Left lung (tissue), 10 donors: ENCODE measurements around the gene BCO2. TPM values are rescaled to one million over a fixed set of nuclear protein-coding genes. Genes with fewer than 3 reads are reported as not detected.

Experiments
- ATAC-seq: fragments of 200-7000 bp; cut with Tn5 transposase; one replicate; pipeline ENCODE4 v1.9.1; 2020; ENCODE audit warnings: moderate library complexity
- DNase-seq, 4 donors: peaks; one replicate each; pipeline ENCODE4 v3.0.0-alpha.2; 2013 to 2020
- H3K27ac ChIP-seq, 2 donors: fragments of 200-600 bp; sonication (generic) in 1 of 2; one replicate each; pipeline versions ENCODE4 v1.5.0 to v1.8.0; 2020 to 2021
- H3K27me3 ChIP-seq, 2 donors: fragments of 200-600 bp; sonication (generic) in 1 of 2; one replicate each; pipeline versions ENCODE4 v1.5.0 to v1.8.0; 2020 to 2021
- H3K36me3 ChIP-seq, 2 donors: fragments of 200-600 bp; sonication (generic) in 1 of 2; one replicate each; pipeline versions ENCODE4 v1.5.0 to v1.8.0; 2020 to 2021
- H3K4me1 ChIP-seq, 2 donors: fragments of 200-600 bp; one replicate each; pipeline ENCODE4 v1.8.0; 2021
- H3K4me3 ChIP-seq, 2 donors: fragments of 200-600 bp; sonication (generic) in 1 of 2; one replicate each; pipeline versions ENCODE4 v1.5.0 to v1.8.0; 2020 to 2021; ENCODE audit warnings: mild to moderate bottlenecking in 1 of 2
- H3K9me3 ChIP-seq, 2 donors: fragments of 200-600 bp; sonication (generic) in 1 of 2; one replicate each; pipeline versions ENCODE4 v1.5.0 to v1.8.0; 2020 to 2021
- intact Hi-C, 2 donors: fragments of 100-400 bp; cut with DNase I; formaldehyde crosslinking; loops; one replicate each; pipeline versions ENCODE4 v1.11.2 to v1.14.2; 2022
- polyA plus RNA-seq, 6 donors: library from polyadenylated mRNA; unstranded; fragments of 120-200 nt; gene quantifications; one replicate each; pipeline ENCODE4 v1.2.1, GENCODE V29; 2013; ENCODE audit not compliant: insufficient read length in 6 of 6
- total RNA-seq, 2 donors: library from RNA; stranded (reverse); fragmentation: NEBNext Ultra II Directional; extraction: Animal tissue kit (Norgen Biotek cat#: 25700); gene quantifications; one replicate each; pipeline ENCODE4 v1.2.1, GENCODE V29; 2021
- TF ChIP-seq, protein P1 (sequence below), 2 donors: fragments of 200-600 bp; sonication (generic) in 1 of 2; IDR thresholded peaks; one replicate each; pipeline versions ENCODE4 v1.5.0 to v1.8.0; 2021; ENCODE audit warnings: antibody characterized with exemption in 2 of 2
- donor health status: DM: no; HTN: yes; CAD: no.
- donor health status: DM: no; HTN: no; CAD: no.

The BCO2 gene
- total and polyA plus RNA-seq, 8 donors, result 3.3 to 11.8 (median 9.4) TPM

DNA sequence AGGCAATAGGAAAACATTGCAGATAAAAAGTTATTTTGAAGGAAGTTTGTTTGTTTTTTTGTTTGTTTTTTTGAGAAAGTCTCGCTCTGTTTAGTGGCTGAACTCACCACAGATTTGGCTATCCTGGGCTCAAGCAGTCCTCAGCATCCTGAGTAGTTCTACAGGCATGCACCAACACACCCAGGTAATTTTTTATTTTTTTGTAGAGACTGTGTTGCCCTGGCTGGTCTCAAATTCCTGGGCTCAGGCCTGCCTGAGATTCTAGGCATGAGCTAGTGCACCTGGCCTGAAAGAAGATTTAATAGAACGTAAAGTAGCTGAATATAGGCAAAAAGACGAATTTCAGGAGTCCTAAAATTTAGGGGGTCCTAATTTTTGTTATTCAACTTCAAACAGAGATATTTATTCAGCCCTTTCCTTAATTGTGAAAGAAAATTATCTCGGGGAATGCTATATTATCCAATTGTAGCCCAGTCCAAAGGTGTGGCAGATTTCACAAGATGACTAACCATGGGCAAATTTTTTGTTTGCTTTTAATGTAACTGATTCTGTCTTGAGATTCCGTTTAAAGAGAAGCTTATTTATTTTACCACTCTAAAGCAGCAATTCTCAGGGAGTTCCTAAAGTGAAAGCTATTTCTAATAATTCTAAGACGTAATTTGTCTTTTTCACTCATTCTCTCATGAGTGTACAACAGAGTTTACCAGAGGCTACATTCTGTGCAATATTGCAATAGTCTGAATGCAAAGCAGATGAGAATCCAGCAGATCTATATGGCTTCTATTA lies 12.4 kb upstream of the BCO2 start:
- H3K9me3 ChIP-seq, result no peaks in the 10 kb centered on the region
- intact Hi-C loops, result no loop called here
- TF ChIP-seq, protein P1, sequence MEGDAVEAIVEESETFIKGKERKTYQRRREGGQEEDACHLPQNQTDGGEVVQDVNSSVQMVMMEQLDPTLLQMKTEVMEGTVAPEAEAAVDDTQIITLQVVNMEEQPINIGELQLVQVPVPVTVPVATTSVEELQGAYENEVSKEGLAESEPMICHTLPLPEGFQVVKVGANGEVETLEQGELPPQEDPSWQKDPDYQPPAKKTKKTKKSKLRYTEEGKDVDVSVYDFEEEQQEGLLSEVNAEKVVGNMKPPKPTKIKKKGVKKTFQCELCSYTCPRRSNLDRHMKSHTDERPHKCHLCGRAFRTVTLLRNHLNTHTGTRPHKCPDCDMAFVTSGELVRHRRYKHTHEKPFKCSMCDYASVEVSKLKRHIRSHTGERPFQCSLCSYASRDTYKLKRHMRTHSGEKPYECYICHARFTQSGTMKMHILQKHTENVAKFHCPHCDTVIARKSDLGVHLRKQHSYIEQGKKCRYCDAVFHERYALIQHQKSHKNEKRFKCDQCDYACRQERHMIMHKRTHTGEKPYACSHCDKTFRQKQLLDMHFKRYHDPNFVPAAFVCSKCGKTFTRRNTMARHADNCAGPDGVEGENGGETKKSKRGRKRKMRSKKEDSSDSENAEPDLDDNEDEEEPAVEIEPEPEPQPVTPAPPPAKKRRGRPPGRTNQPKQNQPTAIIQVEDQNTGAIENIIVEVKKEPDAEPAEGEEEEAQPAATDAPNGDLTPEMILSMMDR (IDR thresholded peaks at IDR 0.05), result no peak
- H3K4me3 ChIP-seq, result peak overlapping the region; percentile 17 to 30
- H3K4me1 ChIP-seq, result peaks cover 0 to 34% of the 10 kb centered on the region in 2 donors
- ATAC-seq, result peak; percentile 65
- H3K27me3 ChIP-seq, result no peaks in the 10 kb centered on the region
- DNase-seq, result no peak
- peak overlapping the region; percentile 42 to 75 for H3K27ac ChIP-seq
- no peaks in the 10 kb centered on the region for H3K36me3 ChIP-seq

DNA sequence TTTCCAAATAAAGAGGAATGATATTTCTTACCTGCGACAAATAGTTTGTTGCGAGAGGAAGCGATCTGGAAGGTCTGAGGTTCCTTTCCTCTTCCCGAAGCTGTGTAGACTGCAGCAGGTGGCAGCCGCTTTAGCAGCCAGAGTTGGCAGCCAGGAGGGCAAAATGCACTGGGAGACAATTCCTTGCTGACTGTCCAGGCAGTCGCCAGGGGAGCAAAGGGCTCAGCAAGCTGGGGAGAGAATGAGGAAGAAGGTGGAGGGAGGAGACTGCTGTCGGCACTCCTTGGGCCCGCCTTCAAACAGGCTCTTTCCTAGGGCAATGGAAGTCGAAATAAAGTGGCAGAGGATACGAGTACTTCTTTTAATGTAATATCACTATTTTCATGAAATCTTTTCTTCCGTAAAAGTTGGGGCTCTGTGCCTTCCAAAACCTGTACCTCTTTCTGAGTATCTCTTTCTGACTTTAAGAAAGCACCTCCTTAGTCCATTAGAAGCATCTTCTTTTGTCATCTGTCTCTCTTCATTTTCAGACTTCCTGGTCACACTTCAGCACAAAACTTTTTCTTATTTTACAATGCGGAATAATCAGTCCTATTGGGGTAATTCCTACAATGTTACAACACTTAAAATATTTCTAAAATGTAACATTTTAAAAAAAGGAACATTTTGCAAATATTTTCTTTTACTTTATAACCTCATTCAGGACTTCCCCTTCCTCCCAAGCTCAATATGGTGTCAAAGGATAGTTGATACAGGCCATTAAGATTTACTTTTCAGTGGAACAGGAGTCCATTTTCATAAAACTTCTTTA lies 11.2 kb upstream of the BCO2 start, which contains the start of gene IL18:
Gene IL18 (minus strand): TSS at position 220 of the 811 bp plus-strand sequence. CDS start 9,041 bp downstream, outside the sequence.
- DNase-seq, result peak in 2 of 4 donors; percentile 78 to 86
- Histone ChIP-seq H3K4me1 (peaks cover 0 to 34% of the 10 kb centered on the region in 2 donors), H3K36me3 (no peaks in the 10 kb centered on the region), H3K4me3 (peak within 1 kb of the TSS; percentile 17 to 30), H3K9me3 (no peaks in the 10 kb centered on the region), H3K27me3 (no peaks in the 10 kb centered on the region), H3K27ac (peak within 1 kb of the TSS; percentile 42 to 75)
- peak; percentile 92 for ATAC-seq
- TF ChIP-seq, protein P1 (IDR thresholded peaks at IDR 0.05), result no peak
- intact Hi-C loops, result no loop called here

DNA sequence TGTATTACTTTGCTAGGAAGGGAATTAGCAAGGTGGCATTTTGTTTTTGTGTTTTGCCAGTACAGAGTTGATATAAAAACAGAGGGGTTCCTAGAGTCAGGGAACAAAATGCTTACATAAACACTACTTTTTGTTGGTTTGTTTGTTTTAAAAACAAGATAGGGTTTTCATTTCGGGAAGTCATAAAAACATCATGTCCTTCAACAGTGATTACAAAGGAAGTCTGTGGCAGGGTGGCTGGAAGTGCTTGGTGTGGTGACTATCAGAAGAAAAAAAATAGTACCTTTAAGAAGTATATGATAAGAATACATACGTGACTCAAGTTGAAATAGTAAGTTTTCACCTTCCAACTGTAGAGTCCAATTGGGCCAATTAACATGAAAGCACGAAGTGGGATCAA lies 10.3 kb upstream of the BCO2 start:
- intact Hi-C loops, result no loop called here
- Histone ChIP-seq H3K27me3 (no peaks in the 10 kb centered on the region), H3K4me1 (peaks cover 0 to 30% of the 10 kb centered on the region in 2 donors), H3K9me3 (no peaks in the 10 kb centered on the region), H3K27ac (peak overlapping the region in 1 of 2 donors; percentile 75), H3K4me3 (no peak overlapping the region), H3K36me3 (no peaks in the 10 kb centered on the region)
- ATAC-seq (no peak), DNase-seq (no peak)
- TF ChIP-seq, protein P1 (IDR thresholded peaks at IDR 0.05), result no peak

DNA sequence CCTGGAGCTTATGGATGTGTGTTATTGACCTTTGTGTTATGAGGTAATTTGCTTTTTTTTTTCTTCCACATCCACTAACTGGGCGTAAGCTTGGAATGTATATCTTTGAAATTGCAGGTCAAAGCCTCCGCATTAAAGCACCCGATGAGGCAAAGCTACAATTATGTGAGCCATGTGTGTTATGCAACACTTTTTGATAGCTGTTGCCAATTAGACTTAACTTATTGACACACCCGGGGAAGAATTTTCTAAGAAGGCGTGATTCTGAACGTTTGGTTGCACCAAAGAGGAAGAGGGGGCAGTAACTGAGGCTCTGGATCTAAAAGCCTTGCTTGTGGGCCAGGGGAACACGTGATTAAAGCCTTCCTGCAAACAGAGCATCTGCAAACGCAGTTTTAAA lies 8.8 kb upstream of the BCO2 start:
- intact Hi-C loops, result no loop called here
- H3K4me1 ChIP-seq, result peaks cover 0 to 14% of the 10 kb centered on the region in 2 donors
- H3K27ac ChIP-seq, result no peak overlapping the region
- TF ChIP-seq, protein P1 (IDR thresholded peaks at IDR 0.05), result no peak
- H3K4me3 ChIP-seq, result no peak overlapping the region
- no peaks in the 10 kb centered on the region for H3K27me3 ChIP-seq
- ATAC-seq (peak; percentile 11), DNase-seq (no peak)
- H3K36me3 ChIP-seq, result no peaks in the 10 kb centered on the region
- no peaks in the 10 kb centered on the region for H3K9me3 ChIP-seq

DNA sequence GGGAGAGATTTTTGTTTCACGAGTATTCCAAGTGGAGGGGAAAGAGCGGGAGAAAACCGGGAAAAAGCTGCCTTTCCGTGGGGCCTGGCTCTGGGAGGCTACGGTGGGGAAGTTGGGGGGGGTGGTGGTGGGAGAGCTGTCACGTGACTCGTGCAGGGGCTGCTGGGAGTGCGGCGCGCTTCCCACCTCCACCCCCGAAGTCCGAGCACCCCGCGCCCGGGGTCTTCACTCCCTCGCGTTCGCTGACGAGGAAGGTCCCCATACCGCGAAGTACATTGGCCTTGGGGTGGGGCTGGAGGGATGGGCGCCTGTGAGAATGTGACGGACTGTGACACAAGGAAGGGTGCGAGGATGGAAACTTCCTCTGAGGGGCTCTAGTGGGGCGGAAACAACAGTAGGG lies 8.2 kb upstream of the BCO2 start, which contains the start of gene TEX12:
Gene TEX12 (plus strand): TSS at position 228 of the 400 bp plus-strand sequence. CDS start 1,897 bp downstream, outside the sequence.
- Histone ChIP-seq H3K4me3 (no peak within 1 kb of the TSS), H3K27ac (no peak within 1 kb of the TSS), H3K4me1 (peaks cover 0 to 12% of the 10 kb centered on the region in 2 donors), H3K36me3 (no peaks in the 10 kb centered on the region), H3K27me3 (no peaks in the 10 kb centered on the region), H3K9me3 (no peaks in the 10 kb centered on the region)
- ATAC-seq (no peak), DNase-seq (peak in 1 of 4 donors; percentile 55)
- intact Hi-C loops, result no loop called here
- TF ChIP-seq, protein P1 (IDR thresholded peaks at IDR 0.05), result no peak
